Fibroblast of lung (primary cell): ENCODE data around the gene ATP6V0D1.

Source experiments
- EZH2 ChIP-seq: IDR thresholded peaks from 2 replicates; pipeline ENCODE4 v1.5.1; 2012; ENCODE audit warnings: low read length, control low read depth, mild to moderate bottlenecking; ENCODE audit errors: missing control alignments
- TF ChIP-seq, protein P1 (sequence below), 2 donors: IDR thresholded peaks in 1 of 2; conservative IDR thresholded peaks in 1 of 2; 1 replicate in 1 of 2; 2 replicates in 1 of 2; pipeline ENCODE4 v1.5.1; 2011 to 2012; ENCODE audit warnings: low read length in 2 of 2, control low read depth in 1 of 2, inconsistent platforms in 1 of 2, low read depth in 1 of 2, mild to moderate bottlenecking in 1 of 2

DNA sequence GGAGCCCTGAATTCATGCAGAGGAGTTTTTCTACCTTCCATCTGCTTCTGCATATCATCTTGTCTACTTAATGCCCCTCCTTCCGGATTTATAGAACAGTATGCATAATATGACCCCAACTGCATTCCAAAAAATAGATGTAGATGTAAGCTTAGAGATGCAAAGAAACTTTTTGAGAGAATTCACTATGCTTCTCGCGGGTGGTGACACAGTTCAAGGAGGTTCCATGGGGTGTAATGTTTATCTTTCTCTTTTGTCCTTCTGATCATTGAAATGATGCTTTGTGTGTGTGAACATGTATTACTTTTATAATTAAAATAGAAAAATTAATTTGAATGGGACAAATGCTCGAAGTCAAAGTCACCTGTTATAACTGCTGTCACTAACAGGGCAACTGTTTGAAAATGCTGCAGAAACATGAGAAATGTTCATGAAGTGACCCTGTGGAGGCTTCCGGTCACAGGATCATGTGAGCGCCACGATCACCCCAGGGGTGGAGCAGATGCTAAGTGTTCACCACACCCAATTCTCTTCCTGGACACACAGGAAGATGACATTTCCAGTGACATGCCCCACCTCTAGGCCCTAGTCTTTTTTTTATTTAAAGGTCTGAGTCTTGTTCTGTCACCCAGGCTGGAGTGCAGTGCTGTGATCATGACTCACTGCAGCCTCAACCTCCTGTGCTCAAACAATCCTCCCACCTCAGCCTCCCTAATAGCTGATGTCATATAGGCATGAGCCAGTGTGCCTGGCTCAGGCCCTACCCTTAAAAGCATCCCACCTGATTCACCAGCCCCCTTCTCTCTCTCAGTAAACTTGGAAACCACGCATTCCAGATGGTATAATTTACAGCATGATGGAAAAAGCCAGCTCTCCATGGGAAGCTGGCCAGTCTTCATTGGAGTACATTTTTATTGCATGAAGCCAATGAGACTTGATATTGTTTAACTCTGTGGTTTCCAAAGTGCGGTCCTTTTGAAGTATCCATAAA is 23.4 kb upstream of the ATP6V0D1 start:
- TF ChIP-seq, protein P1, sequence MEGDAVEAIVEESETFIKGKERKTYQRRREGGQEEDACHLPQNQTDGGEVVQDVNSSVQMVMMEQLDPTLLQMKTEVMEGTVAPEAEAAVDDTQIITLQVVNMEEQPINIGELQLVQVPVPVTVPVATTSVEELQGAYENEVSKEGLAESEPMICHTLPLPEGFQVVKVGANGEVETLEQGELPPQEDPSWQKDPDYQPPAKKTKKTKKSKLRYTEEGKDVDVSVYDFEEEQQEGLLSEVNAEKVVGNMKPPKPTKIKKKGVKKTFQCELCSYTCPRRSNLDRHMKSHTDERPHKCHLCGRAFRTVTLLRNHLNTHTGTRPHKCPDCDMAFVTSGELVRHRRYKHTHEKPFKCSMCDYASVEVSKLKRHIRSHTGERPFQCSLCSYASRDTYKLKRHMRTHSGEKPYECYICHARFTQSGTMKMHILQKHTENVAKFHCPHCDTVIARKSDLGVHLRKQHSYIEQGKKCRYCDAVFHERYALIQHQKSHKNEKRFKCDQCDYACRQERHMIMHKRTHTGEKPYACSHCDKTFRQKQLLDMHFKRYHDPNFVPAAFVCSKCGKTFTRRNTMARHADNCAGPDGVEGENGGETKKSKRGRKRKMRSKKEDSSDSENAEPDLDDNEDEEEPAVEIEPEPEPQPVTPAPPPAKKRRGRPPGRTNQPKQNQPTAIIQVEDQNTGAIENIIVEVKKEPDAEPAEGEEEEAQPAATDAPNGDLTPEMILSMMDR (conservative IDR thresholded peaks at IDR 0.05 in 1 of 2, IDR thresholded peaks at IDR 0.05 in 1 of 2; ENCODE audit: low read depth in 1 of 2, low read length in 2 of 2), result no peak
- TF ChIP-seq EZH2, result no peak
